Adrenal gland (tissue), 12 donors: ENCODE data around the gene AGBL1. TPM values are rescaled to one million over a fixed set of nuclear protein-coding genes. Genes with fewer than 3 reads are reported as not detected.

Source experiments
- DNase-seq, 7 donors: peaks; one replicate each; pipeline ENCODE4 v3.0.0-alpha.2; 2019 to 2020
- H3K27ac ChIP-seq, 5 donors: fragments of 200-600 bp; sonication (generic) in 4 of 5; 1 replicate in 3 of 5; 2 replicates in 2 of 5; pipeline versions ENCODE4 v1.5.1 to v1.8.0; 2016 to 2020; ENCODE audit warnings: mild to moderate bottlenecking in 1 of 5
- H3K27me3 ChIP-seq: fragments of 200-600 bp; 2 replicates; pipeline ENCODE4 v1.8.0; 2021
- H3K36me3 ChIP-seq, 2 donors: fragments of 200-600 bp; replicated peaks in 1 of 2; 1 replicate in 1 of 2; 2 replicates in 1 of 2; pipeline versions ENCODE4 v1.5.1 to v1.8.0; 2018 to 2022
- H3K4me1 ChIP-seq, 2 donors: fragments of 200-600 bp; replicated peaks in 1 of 2; 1 replicate in 1 of 2; 2 replicates in 1 of 2; pipeline versions ENCODE4 v1.5.1 to v1.8.0; 2018 to 2021
- H3K4me3 ChIP-seq, 4 donors: fragments of 200-600 bp; sonication (generic) in 3 of 4; one replicate each; pipeline ENCODE4 v1.5.1; 2016 to 2018
- H3K9me3 ChIP-seq, 3 donors: fragments of 200-600 bp; sonication (generic) in 1 of 3; replicated peaks in 1 of 3; 1 replicate in 2 of 3; 2 replicates in 1 of 3; pipeline versions ENCODE4 v1.5.1 to v1.8.0; 2016 to 2021
- CTCF ChIP-seq, 6 experiments: fragments of 450-650 bp in 4 of 6; fragments of 200-600 bp in 2 of 6; sonication (generic) in 1 of 6; IDR thresholded peaks; 1 replicate in 5 of 6; 2 replicates in 1 of 6; pipeline versions ENCODE4 v1.5.1 to v1.8.0; 2016 to 2021; ENCODE audit warnings: antibody characterized with exemption in 6 of 6, mild to moderate bottlenecking in 2 of 6, moderate library complexity in 1 of 6
- POLR2A ChIP-seq, 2 donors: fragments of 450-650 bp; IDR thresholded peaks; one replicate each; pipeline ENCODE4 v1.6.1; 2017; ENCODE audit warnings: antibody characterized with exemption in 2 of 2, mild to moderate bottlenecking in 2 of 2, moderate library complexity in 1 of 2
- WGBS, 4 donors: extraction: QIAGEN DNeasy Blood & Tissue Kit in 2 of 4; methylation state at CpG; one replicate each; pipeline versions ENCODE4 v1.1.5 to v1.1.7; 2013 to 2017; 5-methylcytosine and 5-hydroxymethylcytosine counted together
- intact Hi-C, 2 donors: fragments of 100-400 bp; cut with DNase I; formaldehyde crosslinking; loops; one replicate each; pipeline versions ENCODE4 v1.14.1 to v1.15.0; 2022 to 2023
- polyA plus RNA-seq, 3 donors: library from polyadenylated mRNA; stranded (reverse); fragments of 200-250 nt in 2 of 3; fragments of 350-450 nt in 1 of 3; fragmentation: Illumina TruSeq in 1 of 3; extraction: RNeasy Lipid Tissue Mini Kit (QIAGEN cat#74804) in 1 of 3; gene quantifications; one replicate each; pipeline ENCODE4 v1.2.3, GENCODE V29; 2013 to 2014
- total RNA-seq, 9 donors: library from RNA; depleted of rRNA in 4 of 9; stranded (reverse); fragments of >200 nt in 4 of 9; fragments of 120-200 nt in 1 of 9; fragmentation: NEBNext Ultra II Directional in 1 of 9; extraction: Animal tissue kit (Norgen Biotek cat#: 25700) in 1 of 9; gene quantifications; one replicate each; pipeline versions ENCODE4 v1.1.0 to v1.2.4, GENCODE V29; 2013 to 2023
- donor health status: healthy with polysubstance abuse.
- donor health status: Bipolar disorder and iron deficiency.
- donor health status: DM: yes; HTN: yes; CAD: no.
- donor health status: DM: no; HTN: no; CAD: no.
- donor health status: DM: no; HTN: no; CAD: no.
- donor health status: DM: yes; HTN: yes; CAD: no.

The AGBL1 gene
- total and polyA plus RNA-seq, 12 donors: 0.04 to 0.07 (median 0.06) TPM; not detected in 9

GRCh38 chr15:86273309-86273708 lies 193.6 kb downstream of the AGBL1 start:
- H3K27ac ChIP-seq: no peak overlapping the region
- no peaks in the 10 kb centered on the region for H3K9me3 ChIP-seq
- no peak for DNase-seq
- H3K4me3 ChIP-seq: no peak overlapping the region
- TF ChIP-seq POLR2A (IDR thresholded peaks at IDR 0.05) (no peak), CTCF (IDR thresholded peaks at IDR 0.05) (no peak)
- H3K36me3 ChIP-seq: no peaks in the 10 kb centered on the region
- 71 to 79% (median 75%) methylated on average over 2 of the region's 2 CpGs for WGBS, 4 donors
- H3K27me3 ChIP-seq: peaks cover 3% of the 10 kb centered on the region
- no peaks in the 10 kb centered on the region for H3K4me1 ChIP-seq
- intact Hi-C loops: no loop called here

- H3K36me3 ChIP-seq: no peaks in the 10 kb centered on the region
- no peak for DNase-seq
- 77 to 92% (median 87%) methylated on average over 1 of the region's 1 CpG for WGBS, 4 donors
These were observed 195.7 kb downstream of the AGBL1 start for GRCh38 chr15:86275361-86275760.

GRCh38 chr15:86278586-86278985 lies 198.9 kb downstream of the AGBL1 start:
- no peaks in the 10 kb centered on the region for H3K4me1 ChIP-seq
- no peak overlapping the region for H3K4me3 ChIP-seq
- DNase-seq: no peak
- no peaks in the 10 kb centered on the region for H3K9me3 ChIP-seq
- no peak overlapping the region for H3K27ac ChIP-seq
- WGBS, 4 donors: 69 to 73% (median 71%) methylated on average over 5 of the region's 5 CpGs
- intact Hi-C loops: no loop called here
- no peaks in the 10 kb centered on the region for H3K36me3 ChIP-seq
- TF ChIP-seq POLR2A (IDR thresholded peaks at IDR 0.05) (no peak), CTCF (IDR thresholded peaks at IDR 0.05) (no peak)
- peaks cover 3% of the 10 kb centered on the region for H3K27me3 ChIP-seq

More at GRCh38 chr15:86275361-86275760, 195.7 kb downstream of the AGBL1 start:
- TF ChIP-seq POLR2A (IDR thresholded peaks at IDR 0.05) (no peak), CTCF (IDR thresholded peaks at IDR 0.05) (no peak)
- Histone ChIP-seq H3K4me1 (no peaks in the 10 kb centered on the region), H3K27ac (no peak overlapping the region), H3K9me3 (no peaks in the 10 kb centered on the region), H3K27me3 (peaks cover 3% of the 10 kb centered on the region), H3K4me3 (no peak overlapping the region)
- intact Hi-C loops: no loop called here

GRCh38 chr15:86284635-86285034 lies 205.0 kb downstream of the AGBL1 start:
- Histone ChIP-seq H3K27me3 (no peaks in the 10 kb centered on the region), H3K27ac (no peak overlapping the region), H3K9me3 (no peaks in the 10 kb centered on the region), H3K4me1 (no peaks in the 10 kb centered on the region), H3K36me3 (no peaks in the 10 kb centered on the region), H3K4me3 (no peak overlapping the region)
- intact Hi-C loops: no loop called here
- no peak for DNase-seq
- TF ChIP-seq POLR2A (IDR thresholded peaks at IDR 0.05) (no peak), CTCF (IDR thresholded peaks at IDR 0.05) (no peak)
